ENCODE results near the gene LUZP2. TPM values are rescaled to one million over a fixed set of nuclear protein-coding genes. Genes with fewer than 3 reads are reported as not detected.

LUZP2 gene
- total and polyA plus RNA-seq, 4 experiments from 2014 or later = not detected

DNA sequence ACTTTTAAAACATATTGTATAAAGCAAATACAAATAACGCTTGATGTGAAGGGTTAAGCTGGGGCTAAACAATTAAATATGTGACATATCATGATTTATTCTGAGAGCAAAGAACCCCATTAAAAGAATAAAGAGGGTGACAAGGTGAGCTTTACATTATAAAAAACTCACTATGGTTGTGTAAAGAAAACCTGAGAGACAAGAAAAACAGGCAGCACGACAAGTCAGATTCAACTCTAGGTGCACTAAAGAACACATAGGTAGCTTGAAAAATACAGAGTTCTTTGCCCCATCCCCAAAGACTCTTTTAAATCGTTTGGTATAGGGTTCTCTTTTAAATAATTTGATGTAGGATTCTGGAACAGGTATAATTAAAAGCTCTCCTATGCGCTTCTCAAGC, 63.5 kb downstream of the LUZP2 start:
- H3K27me3 ChIP-seq (ENCODE audit: insufficient read depth, low read length) = no peaks in the 10 kb centered on the region
- no peak overlapping the region for H3K27ac ChIP-seq (ENCODE audit: low read depth, low read length)
- peaks cover 2 to 24% (median 8%) of the 10 kb centered on the region in 8 donors for H3K9me3 Mint-ChIP-seq

DNA sequence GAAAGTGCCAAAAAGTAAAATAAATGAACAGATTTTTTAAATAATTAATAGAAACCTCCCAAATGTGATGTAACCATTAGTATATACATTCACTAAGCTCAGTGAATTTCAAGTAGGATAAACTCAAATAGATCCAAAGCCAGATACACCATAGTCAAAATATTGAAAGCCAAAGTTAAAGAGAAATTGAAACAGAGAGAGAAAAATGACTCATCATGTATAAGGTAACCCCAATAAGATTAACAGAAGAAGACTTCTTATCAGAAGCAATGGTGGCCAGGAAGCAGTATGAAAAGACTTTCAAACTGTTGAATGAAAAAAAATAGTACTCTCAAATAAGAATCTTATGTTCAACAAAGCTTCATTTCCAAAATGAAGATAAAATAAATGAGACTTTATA, 70.5 kb downstream of the LUZP2 start:
- intact Hi-C loops (cut with micrococcal nuclease) = no loop called here
- no peak overlapping the region for H3K27ac Mint-ChIP-seq
- POLR2A ChIA-PET (ENCODE audit: partially characterized antibody) = no interaction called here
- Histone ChIP-seq H3K4me3 (ENCODE audit: low read length in 2 of 2) (no peak overlapping the region), H3K27ac (ENCODE audit: low read depth, low read length) (no peak overlapping the region), H3K9me3 (ENCODE audit: control insufficient read depth in 1 of 2, low read length in 2 of 2) (no peaks in the 10 kb centered on the region), H3K27me3 (ENCODE audit: insufficient read depth, low read length) (no peaks in the 10 kb centered on the region), H3K36me3 (ENCODE audit: insufficient read depth, low read length) (no peaks in the 10 kb centered on the region), H3K4me1 (ENCODE audit: insufficient read depth, low read length) (no peaks in the 10 kb centered on the region)
- DNase-seq = no peak
- no peaks in the 10 kb centered on the region for H3K4me1 Mint-ChIP-seq
- no peaks in the 10 kb centered on the region for H3K36me3 Mint-ChIP-seq
- H3K27me3 Mint-ChIP-seq = no peaks in the 10 kb centered on the region
- H3K9me3 Mint-ChIP-seq = peaks cover 2 to 11% (median 4%) of the 10 kb centered on the region in 8 donors
- no peak overlapping the region for H3K4me3 Mint-ChIP-seq
- CTCF ChIA-PET (ENCODE audit: partially characterized antibody) = no interaction called here

More for the DNA sequence above, 63.5 kb downstream of the LUZP2 start:
- Mint-ChIP-seq H3K27ac (no peak overlapping the region), H3K27me3 (no peaks in the 10 kb centered on the region), H3K4me3 (no peak overlapping the region), H3K36me3 (no peaks in the 10 kb centered on the region), H3K4me1 (no peaks in the 10 kb centered on the region)
- POLR2A ChIA-PET (ENCODE audit: partially characterized antibody) = no interaction called here
- Histone ChIP-seq H3K36me3 (ENCODE audit: insufficient read depth, low read length) (no peaks in the 10 kb centered on the region), H3K9me3 (ENCODE audit: control insufficient read depth in 1 of 2, low read length in 2 of 2) (no peaks in the 10 kb centered on the region), H3K4me3 (ENCODE audit: low read length in 2 of 2) (no peak overlapping the region), H3K4me1 (ENCODE audit: insufficient read depth, low read length) (no peaks in the 10 kb centered on the region)
- CTCF ChIA-PET (ENCODE audit: partially characterized antibody) = no interaction called here
- no peak for DNase-seq
- intact Hi-C loops (cut with micrococcal nuclease) = no loop called here

DNA sequence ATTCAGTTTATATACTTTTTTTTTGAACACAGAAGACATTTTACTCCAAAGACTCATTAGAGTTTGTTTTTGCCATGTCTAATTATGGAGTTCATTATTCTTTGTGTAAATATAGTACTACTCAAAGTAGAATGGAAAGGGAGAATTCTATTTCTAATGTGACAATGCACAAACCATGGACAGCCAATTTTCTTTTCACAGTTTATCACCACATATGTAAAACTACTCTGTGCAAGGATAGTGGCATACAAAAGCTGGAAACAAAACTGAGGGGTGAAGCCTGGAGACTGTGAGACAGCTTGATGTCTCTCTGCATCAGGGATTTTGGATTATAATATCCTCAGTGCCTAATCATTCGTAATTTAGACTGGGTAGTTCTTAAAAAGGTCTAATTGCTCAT, 75.5 kb downstream of the LUZP2 start:
- no peaks in the 10 kb centered on the region for H3K4me1 Mint-ChIP-seq
- Histone ChIP-seq H3K27ac (ENCODE audit: low read depth, low read length) (no peak overlapping the region), H3K36me3 (ENCODE audit: insufficient read depth, low read length) (no peaks in the 10 kb centered on the region), H3K9me3 (ENCODE audit: control insufficient read depth in 1 of 2, low read length in 2 of 2) (no peaks in the 10 kb centered on the region), H3K4me1 (ENCODE audit: insufficient read depth, low read length) (no peaks in the 10 kb centered on the region), H3K27me3 (ENCODE audit: insufficient read depth, low read length) (no peaks in the 10 kb centered on the region), H3K4me3 (ENCODE audit: low read length in 2 of 2) (no peak overlapping the region)
- POLR2A ChIA-PET (ENCODE audit: partially characterized antibody) = no interaction called here
- no peak overlapping the region for H3K4me3 Mint-ChIP-seq
- CTCF ChIA-PET (ENCODE audit: partially characterized antibody) = no interaction called here
- no peak overlapping the region for H3K27ac Mint-ChIP-seq
- H3K27me3 Mint-ChIP-seq = no peaks in the 10 kb centered on the region
- peaks cover 0 to 12% (median 5%) of the 10 kb centered on the region in 8 donors for H3K9me3 Mint-ChIP-seq
- intact Hi-C loops (cut with micrococcal nuclease) = no loop called here
- DNase-seq = no peak
- no peaks in the 10 kb centered on the region for H3K36me3 Mint-ChIP-seq

DNA sequence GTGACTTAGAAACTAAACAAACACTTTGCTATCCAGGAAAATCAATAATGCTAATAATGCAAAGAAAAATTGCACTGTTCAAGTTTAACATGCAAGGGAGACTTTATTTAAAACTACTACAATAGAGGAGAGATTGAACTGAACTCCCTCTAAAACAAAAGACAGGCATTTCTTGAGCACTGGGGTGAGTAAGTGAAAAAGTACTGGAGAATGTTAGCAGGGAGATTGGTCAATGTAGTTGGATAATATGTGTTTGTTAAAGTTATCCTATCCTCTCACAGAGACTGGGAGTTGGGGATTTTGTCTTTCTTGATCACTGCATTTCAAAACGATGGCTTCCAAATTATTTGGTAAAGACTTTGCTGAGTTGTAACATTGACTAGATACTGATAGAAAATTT, 77.6 kb downstream of the LUZP2 start:
- H3K27ac ChIP-seq (ENCODE audit: low read depth, low read length) = no peak overlapping the region
- H3K4me3 ChIP-seq (ENCODE audit: low read length in 2 of 2) = no peak overlapping the region
- Mint-ChIP-seq H3K27ac (no peak overlapping the region), H3K9me3 (peaks cover 0 to 12% (median 6%) of the 10 kb centered on the region in 8 donors), H3K27me3 (no peaks in the 10 kb centered on the region), H3K4me1 (no peaks in the 10 kb centered on the region), H3K4me3 (no peak overlapping the region), H3K36me3 (no peaks in the 10 kb centered on the region)
- CTCF ChIA-PET (ENCODE audit: partially characterized antibody) = no interaction called here
- intact Hi-C loops (cut with micrococcal nuclease) = no loop called here
- POLR2A ChIA-PET (ENCODE audit: partially characterized antibody) = no interaction called here
- no peak for DNase-seq
- H3K27me3 ChIP-seq (ENCODE audit: insufficient read depth, low read length) = no peaks in the 10 kb centered on the region
- H3K36me3 ChIP-seq (ENCODE audit: insufficient read depth, low read length) = no peaks in the 10 kb centered on the region
- H3K4me1 ChIP-seq (ENCODE audit: insufficient read depth, low read length) = no peaks in the 10 kb centered on the region
- no peaks in the 10 kb centered on the region for H3K9me3 ChIP-seq (ENCODE audit: control insufficient read depth in 1 of 2, low read length in 2 of 2)

- ChIA-PET CTCF (ENCODE audit: partially characterized antibody) (no interaction called here), POLR2A (ENCODE audit: partially characterized antibody) (no interaction called here)
- intact Hi-C loops (cut with micrococcal nuclease) = no loop called here
- H3K27ac ChIP-seq (ENCODE audit: low read depth, low read length) = no peak overlapping the region
- no peak for DNase-seq
- H3K4me3 ChIP-seq (ENCODE audit: low read length in 2 of 2) = no peak overlapping the region
- Mint-ChIP-seq H3K27me3 (no peaks in the 10 kb centered on the region), H3K4me3 (no peak overlapping the region), H3K4me1 (no peaks in the 10 kb centered on the region), H3K27ac (no peak overlapping the region), H3K36me3 (no peaks in the 10 kb centered on the region), H3K9me3 (peaks cover 0 to 9% (median 5%) of the 10 kb centered on the region in 8 donors)
- no peaks in the 10 kb centered on the region for H3K27me3 ChIP-seq (ENCODE audit: insufficient read depth, low read length)
- no peaks in the 10 kb centered on the region for H3K4me1 ChIP-seq (ENCODE audit: insufficient read depth, low read length)
- H3K9me3 ChIP-seq (ENCODE audit: control insufficient read depth in 1 of 2, low read length in 2 of 2) = no peaks in the 10 kb centered on the region
- H3K36me3 ChIP-seq (ENCODE audit: insufficient read depth, low read length) = no peaks in the 10 kb centered on the region
Measured at GRCh38 chr11:24575392-24575791, 78.5 kb downstream of the LUZP2 start.

- H3K4me3 ChIP-seq (ENCODE audit: low read length in 2 of 2) = no peak overlapping the region
- ChIA-PET CTCF (ENCODE audit: partially characterized antibody) (no interaction called here), POLR2A (ENCODE audit: partially characterized antibody) (no interaction called here)
- Mint-ChIP-seq H3K4me1 (no peaks in the 10 kb centered on the region), H3K9me3 (peaks cover 0 to 18% (median 5%) of the 10 kb centered on the region in 8 donors), H3K27ac (no peak overlapping the region), H3K4me3 (no peak overlapping the region), H3K36me3 (no peaks in the 10 kb centered on the region), H3K27me3 (no peaks in the 10 kb centered on the region)
- H3K27ac ChIP-seq (ENCODE audit: low read depth, low read length) = no peak overlapping the region
- H3K27me3 ChIP-seq (ENCODE audit: insufficient read depth, low read length) = no peaks in the 10 kb centered on the region
- H3K36me3 ChIP-seq (ENCODE audit: insufficient read depth, low read length) = no peaks in the 10 kb centered on the region
- intact Hi-C loops (cut with micrococcal nuclease) = no loop called here
- H3K4me1 ChIP-seq (ENCODE audit: insufficient read depth, low read length) = no peaks in the 10 kb centered on the region
- DNase-seq = no peak
- no peaks in the 10 kb centered on the region for H3K9me3 ChIP-seq (ENCODE audit: control insufficient read depth in 1 of 2, low read length in 2 of 2)
Measured at GRCh38 chr11:24585192-24585591, 88.3 kb downstream of the LUZP2 start.

DNA sequence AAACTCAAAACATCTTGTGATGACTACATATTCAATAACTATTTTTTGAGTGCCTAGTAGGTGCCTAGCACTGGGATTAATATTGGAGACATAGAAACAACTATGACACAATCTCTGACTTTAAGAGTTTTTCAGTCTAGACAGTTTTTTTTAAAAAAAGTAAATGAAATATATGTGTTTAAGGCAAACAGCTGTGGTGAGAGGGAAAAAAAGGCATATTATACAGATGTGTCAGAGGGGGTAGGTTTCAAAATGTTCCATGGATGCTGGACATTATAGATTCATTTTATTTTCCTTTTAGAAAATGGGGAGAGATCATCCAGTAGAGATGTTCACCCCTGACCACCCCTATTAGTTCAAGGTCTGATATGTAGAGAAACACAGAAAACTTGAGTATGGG, 90.8 kb downstream of the LUZP2 start:
- peaks cover 0 to 20% (median 3%) of the 10 kb centered on the region in 8 donors for H3K9me3 Mint-ChIP-seq
- no peaks in the 10 kb centered on the region for H3K4me1 Mint-ChIP-seq
- Histone ChIP-seq H3K9me3 (ENCODE audit: control insufficient read depth in 1 of 2, low read length in 2 of 2) (no peaks in the 10 kb centered on the region), H3K27me3 (ENCODE audit: insufficient read depth, low read length) (no peaks in the 10 kb centered on the region), H3K4me1 (ENCODE audit: insufficient read depth, low read length) (no peaks in the 10 kb centered on the region), H3K4me3 (ENCODE audit: low read length in 2 of 2) (no peak overlapping the region), H3K27ac (ENCODE audit: low read depth, low read length) (no peak overlapping the region), H3K36me3 (ENCODE audit: insufficient read depth, low read length) (no peaks in the 10 kb centered on the region)
- CTCF ChIA-PET (ENCODE audit: partially characterized antibody) = no interaction called here
- POLR2A ChIA-PET (ENCODE audit: partially characterized antibody) = no interaction called here
- H3K27me3 Mint-ChIP-seq = no peaks in the 10 kb centered on the region
- no peak overlapping the region for H3K27ac Mint-ChIP-seq
- intact Hi-C loops (cut with micrococcal nuclease) = no loop called here
- no peak overlapping the region for H3K4me3 Mint-ChIP-seq
- no peaks in the 10 kb centered on the region for H3K36me3 Mint-ChIP-seq
- DNase-seq = no peak

GRCh38 chr11:24588081-24588480, 91.2 kb downstream of the LUZP2 start:
- Histone ChIP-seq H3K4me1 (ENCODE audit: insufficient read depth, low read length) (no peaks in the 10 kb centered on the region), H3K27ac (ENCODE audit: low read depth, low read length) (no peak overlapping the region), H3K9me3 (ENCODE audit: control insufficient read depth in 1 of 2, low read length in 2 of 2) (no peaks in the 10 kb centered on the region), H3K36me3 (ENCODE audit: insufficient read depth, low read length) (no peaks in the 10 kb centered on the region), H3K27me3 (ENCODE audit: insufficient read depth, low read length) (no peaks in the 10 kb centered on the region), H3K4me3 (ENCODE audit: low read length in 2 of 2) (no peak overlapping the region)
- Mint-ChIP-seq H3K4me3 (no peak overlapping the region), H3K36me3 (no peaks in the 10 kb centered on the region), H3K4me1 (no peaks in the 10 kb centered on the region), H3K27me3 (no peaks in the 10 kb centered on the region), H3K9me3 (peaks cover 0 to 20% (median 3%) of the 10 kb centered on the region in 8 donors), H3K27ac (no peak overlapping the region)
- ChIA-PET CTCF (ENCODE audit: partially characterized antibody) (no interaction called here), POLR2A (ENCODE audit: partially characterized antibody) (no interaction called here)
- no peak for DNase-seq
- intact Hi-C loops (cut with micrococcal nuclease) = no loop called here

Data from CD4-positive, alpha-beta memory T cell (primary cell).